Measurements from ENCODE around the gene ASB11. TPM values are rescaled to one million over a fixed set of nuclear protein-coding genes. Genes with fewer than 3 reads are reported as not detected.

ASB11 gene
- total and polyA plus RNA-seq, 2 experiments from 2014 or later, result not detected

GRCh38 chrX:15350329-15350996 lies 35.0 kb upstream of the ASB11 start:
- H3K9me3 ChIP-seq (ENCODE audit: low read depth), result no peaks in the 10 kb centered on the region
- H2AFZ ChIP-seq, result no peak overlapping the region
- no peaks in the 10 kb centered on the region for H3K27me3 ChIP-seq (replicated peaks; ENCODE audit: insufficient read depth)
- H3K4me2 ChIP-seq (ENCODE audit: unreplicated experiment), result no peak overlapping the region
- H3K4me3 ChIP-seq, result no peak overlapping the region
- no peaks in the 10 kb centered on the region for H3K36me3 ChIP-seq (ENCODE audit: low read depth)
- H3K9me2 ChIP-seq (ENCODE audit: insufficient read depth), result no peaks in the 10 kb centered on the region
- H3K9ac ChIP-seq, result no peak overlapping the region
- no peaks in the 10 kb centered on the region for H4K20me1 ChIP-seq (ENCODE audit: insufficient read depth)
- H3K79me2 ChIP-seq (ENCODE audit: insufficient read depth), result no peaks in the 10 kb centered on the region
- H3K27ac ChIP-seq, result no peak overlapping the region
- WGBS, 2 experiments (ENCODE audit: low coverage in 1 of 2, low lambda C conversion rate in 2 of 2, missing lambda C conversion rate in 2 of 2), result 79 to 86% methylated on average over 7 to 8 of the region's 8 CpGs
- no peaks in the 10 kb centered on the region for H3K4me1 ChIP-seq (ENCODE audit: insufficient read depth)
- DNase-seq, result no peak
- in situ Hi-C loops (cut with MboI), result no loop called here
- no peaks in the 10 kb centered on the region for H3F3A ChIP-seq (ENCODE audit: insufficient read depth)
- TF ChIP-seq EZH2phosphoT487 (IDR thresholded peaks at IDR 0.05; ENCODE audit: insufficient read depth, low read depth) (no peak), EZH2 (IDR thresholded peaks at IDR 0.05; ENCODE audit: insufficient read depth, poor library complexity, severe bottlenecking) (no peak)

DNA sequence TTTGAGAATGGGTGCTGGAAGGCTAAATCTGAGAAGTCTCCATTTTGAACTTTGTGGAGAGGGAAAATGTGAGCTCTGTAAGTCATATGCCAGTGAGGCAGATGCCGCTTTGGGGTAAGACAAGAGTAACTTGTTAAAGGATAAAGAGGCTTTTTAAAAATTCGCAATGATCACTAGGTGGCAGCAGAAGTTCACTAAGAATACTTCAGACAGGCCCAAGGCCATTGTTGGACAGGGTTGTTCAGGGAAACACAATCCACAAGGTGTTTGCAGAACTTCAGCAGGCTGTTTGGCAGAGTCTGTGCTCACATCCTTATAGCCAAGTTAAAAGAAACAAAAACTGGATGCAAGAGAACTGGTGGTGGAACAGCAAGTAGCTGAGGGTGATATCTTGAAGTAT lies 33.6 kb upstream of the ASB11 start:
- Histone ChIP-seq H3K9me3 (ENCODE audit: low read depth) (no peaks in the 10 kb centered on the region), H3K79me2 (ENCODE audit: insufficient read depth) (no peaks in the 10 kb centered on the region), H3K4me2 (ENCODE audit: unreplicated experiment) (no peak overlapping the region), H4K20me1 (ENCODE audit: insufficient read depth) (no peaks in the 10 kb centered on the region), H3K27me3 (replicated peaks; ENCODE audit: insufficient read depth) (no peaks in the 10 kb centered on the region), H3F3A (ENCODE audit: insufficient read depth) (no peaks in the 10 kb centered on the region), H2AFZ (no peak overlapping the region), H3K36me3 (ENCODE audit: low read depth) (no peaks in the 10 kb centered on the region), H3K27ac (no peak overlapping the region), H3K9ac (no peak overlapping the region), H3K4me1 (ENCODE audit: insufficient read depth) (no peaks in the 10 kb centered on the region), H3K4me3 (no peak overlapping the region), H3K9me2 (ENCODE audit: insufficient read depth) (no peaks in the 10 kb centered on the region)
- in situ Hi-C loops (cut with MboI), result loop anchor here (10.0 kb wide), 2 partner anchors 116 to 326 kb away; no protein-coding TSS in a partner anchor
- no peak for TF ChIP-seq EZH2phosphoT487 (IDR thresholded peaks at IDR 0.05; ENCODE audit: insufficient read depth, low read depth)
- no peak for TF ChIP-seq EZH2 (IDR thresholded peaks at IDR 0.05; ENCODE audit: insufficient read depth, poor library complexity, severe bottlenecking)
- peak; percentile 70 for DNase-seq
- WGBS, 2 experiments (ENCODE audit: low coverage in 1 of 2, low lambda C conversion rate in 2 of 2, missing lambda C conversion rate in 2 of 2), result 8 to 20% methylated on average over 1 to 2 of the region's 2 CpGs

DNA sequence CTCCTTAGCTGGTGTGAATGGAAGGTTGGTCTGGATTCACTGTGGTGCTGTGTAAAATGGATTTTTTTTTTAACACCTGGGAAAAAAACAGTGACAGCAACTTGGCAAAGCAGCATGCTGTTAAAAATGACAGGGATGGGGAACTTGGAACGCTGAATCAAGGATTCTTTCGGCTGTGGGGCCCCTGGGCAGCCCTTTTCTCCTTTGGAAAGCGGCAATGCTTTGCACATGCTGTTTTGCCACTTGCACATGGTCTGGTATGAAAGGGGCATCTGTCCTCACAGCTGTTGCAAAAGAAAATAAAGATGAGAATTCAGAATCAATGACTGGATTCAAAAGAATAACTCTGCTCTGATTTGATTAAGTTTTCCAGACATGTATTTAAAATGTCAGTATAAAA lies 30.5 kb upstream of the ASB11 start:
- no peak overlapping the region for H3K4me3 ChIP-seq
- H3K36me3 ChIP-seq (ENCODE audit: low read depth), result no peaks in the 10 kb centered on the region
- H3K9me2 ChIP-seq (ENCODE audit: insufficient read depth), result no peaks in the 10 kb centered on the region
- in situ Hi-C loops (cut with MboI), result loop anchor here (10.0 kb wide), 2 partner anchors 119 to 329 kb away; no protein-coding TSS in a partner anchor
- 65 to 75% methylated on average over 3 of the region's 3 CpGs for WGBS, 2 experiments (ENCODE audit: low coverage in 1 of 2, low lambda C conversion rate in 2 of 2, missing lambda C conversion rate in 2 of 2)
- peaks cover 12% of the 10 kb centered on the region; the same call in 1 of the 2 replicates for H3K4me1 ChIP-seq (ENCODE audit: insufficient read depth)
- no peak overlapping the region for H3K27ac ChIP-seq
- no peak for DNase-seq
- H3K9ac ChIP-seq, result no peak overlapping the region
- no peaks in the 10 kb centered on the region for H4K20me1 ChIP-seq (ENCODE audit: insufficient read depth)
- H3K4me2 ChIP-seq (ENCODE audit: unreplicated experiment), result no peak overlapping the region
- H3K79me2 ChIP-seq (ENCODE audit: insufficient read depth), result no peaks in the 10 kb centered on the region
- no peaks in the 10 kb centered on the region for H3K27me3 ChIP-seq (replicated peaks; ENCODE audit: insufficient read depth)
- TF ChIP-seq EZH2 (IDR thresholded peaks at IDR 0.05; ENCODE audit: insufficient read depth, poor library complexity, severe bottlenecking) (no peak), EZH2phosphoT487 (IDR thresholded peaks at IDR 0.05; ENCODE audit: insufficient read depth, low read depth) (no peak)
- no peaks in the 10 kb centered on the region for H3K9me3 ChIP-seq (ENCODE audit: low read depth)
- no peak overlapping the region for H2AFZ ChIP-seq
- no peaks in the 10 kb centered on the region for H3F3A ChIP-seq (ENCODE audit: insufficient read depth)

DNA sequence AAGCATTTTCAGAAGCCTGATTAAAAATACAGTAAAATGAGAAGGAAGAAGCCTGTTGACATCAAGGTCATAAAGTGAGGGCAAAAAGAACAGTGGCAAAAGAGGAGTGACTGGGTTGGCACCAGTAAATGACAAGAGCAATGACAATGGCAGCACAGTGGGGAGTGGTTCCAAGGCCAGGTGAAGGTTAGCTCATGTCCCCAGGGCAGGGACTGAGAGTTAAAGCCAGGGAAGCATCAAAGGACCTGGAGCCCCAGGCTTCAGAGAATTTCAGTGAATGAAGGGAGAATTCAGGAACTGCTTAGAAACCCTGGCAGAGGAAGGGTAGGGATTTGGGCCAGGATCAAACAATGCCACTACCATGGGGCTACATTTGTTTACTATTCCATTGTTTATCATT lies 28.7 kb upstream of the ASB11 start:
- TF ChIP-seq EZH2phosphoT487 (IDR thresholded peaks at IDR 0.05; ENCODE audit: insufficient read depth, low read depth), result no peak
- TF ChIP-seq EZH2 (IDR thresholded peaks at IDR 0.05; ENCODE audit: insufficient read depth, poor library complexity, severe bottlenecking), result no peak
- Histone ChIP-seq H2AFZ (no peak overlapping the region), H3K9ac (no peak overlapping the region), H3K27ac (no peak overlapping the region), H4K20me1 (ENCODE audit: insufficient read depth) (no peaks in the 10 kb centered on the region), H3K36me3 (ENCODE audit: low read depth) (no peaks in the 10 kb centered on the region), H3K79me2 (ENCODE audit: insufficient read depth) (no peaks in the 10 kb centered on the region), H3K4me3 (no peak overlapping the region), H3K27me3 (replicated peaks; ENCODE audit: insufficient read depth) (no peaks in the 10 kb centered on the region), H3K4me1 (ENCODE audit: insufficient read depth) (peaks cover 12% of the 10 kb centered on the region; the same call in 1 of the 2 replicates), H3K4me2 (ENCODE audit: unreplicated experiment) (no peak overlapping the region), H3F3A (ENCODE audit: insufficient read depth) (no peaks in the 10 kb centered on the region), H3K9me2 (ENCODE audit: insufficient read depth) (no peaks in the 10 kb centered on the region), H3K9me3 (ENCODE audit: low read depth) (no peaks in the 10 kb centered on the region)
- DNase-seq, result no peak
- in situ Hi-C loops (cut with MboI), result loop anchor here (10.0 kb wide), 2 partner anchors 121 to 331 kb away; no protein-coding TSS in a partner anchor

Measured in GM23248 (cell line).